ENCODE data around the gene RNF150. TPM values are rescaled to one million over a fixed set of nuclear protein-coding genes. Genes with fewer than 3 reads are reported as not detected.
"Not testable (repeated sequence)": the region's sequence is repeated elsewhere in the genome, so short reads cannot be mapped to it uniquely, and the experiment has no call there.

The RNF150 gene
- 53.3 TPM for total RNA-seq
- long read RNA-seq, full-length matches to known transcripts: 16 of 48 reads
- long read RNA-seq, partial matches to known transcripts: 8 of 48 reads
- long read RNA-seq, other reads (novel, unspliced or antisense): 24 of 48 reads

DNA sequence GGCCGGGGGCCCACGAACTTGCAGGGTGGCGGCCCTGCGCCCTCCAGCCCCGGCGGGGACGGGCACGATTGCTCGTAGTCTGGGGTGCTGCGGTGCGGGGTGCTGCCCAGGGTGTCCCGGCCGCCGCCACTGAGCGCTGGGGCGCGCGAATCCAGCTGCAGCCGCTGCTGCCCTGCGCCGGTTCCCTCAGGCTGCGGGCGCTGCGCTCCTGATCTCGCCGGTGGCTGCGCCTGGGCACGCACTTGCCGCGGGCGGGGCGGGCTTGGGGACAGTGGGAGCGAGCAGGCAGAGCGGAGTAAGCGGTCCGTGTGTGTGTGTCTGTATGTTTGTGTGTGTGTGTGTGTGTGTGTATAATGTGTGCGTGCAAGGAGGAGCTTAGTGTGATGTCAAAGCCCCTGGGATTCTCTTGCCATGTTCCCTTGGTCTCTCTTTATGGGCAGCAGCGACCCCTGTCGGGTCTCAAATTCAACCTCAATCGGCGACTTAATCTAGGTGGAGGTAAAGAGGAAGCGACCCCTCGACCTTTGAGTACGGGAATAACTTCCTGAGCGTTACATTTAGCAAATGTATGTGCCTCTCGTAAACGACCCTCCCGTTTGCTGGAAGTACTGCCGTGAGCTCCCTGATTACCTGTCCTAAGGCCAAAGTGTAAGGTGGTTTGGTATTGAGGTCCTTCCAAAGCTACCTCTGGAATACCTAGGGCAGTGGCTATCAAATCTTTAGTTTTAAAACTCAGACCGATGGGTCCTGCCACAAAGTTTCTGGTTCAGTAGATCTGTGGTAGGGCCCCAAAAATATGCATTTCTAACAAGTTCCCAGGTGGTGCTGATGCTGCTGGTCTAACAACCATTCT lies at the start of gene RNF150:
TSS of gene RNF150 (minus strand) at position 324 of the 853 bp plus-strand sequence.
- peak; percentile 83 for ATAC-seq (ENCODE audit: poor library complexity)
- intact Hi-C loops (cut with DNase I): loop anchor here (2.0 to 10.0 kb wide), 3 partner anchors 136 to 609 kb away; partner anchors contain the start of gene ELMOD2

GRCh38 chr4:141180991-141181761 lies 47.9 kb upstream of the RNF150 start:
- no peak for DNase-seq
- intact Hi-C loops (cut with DNase I): no loop called here
- ATAC-seq (ENCODE audit: poor library complexity): no peak

More for the DNA sequence above, at the start of gene RNF150:
- DNase-seq: peak; percentile 79

GRCh38 chr4:141179474-141180373 lies 46.5 kb upstream of the RNF150 start:
- DNase-seq (no peak), ATAC-seq (ENCODE audit: poor library complexity) (no peak)
- intact Hi-C loops (cut with DNase I): no loop called here

GRCh38 chr4:141177171-141177570 lies 43.9 kb upstream of the RNF150 start:
- intact Hi-C loops (cut with DNase I): no loop called here
- no peak for ATAC-seq (ENCODE audit: poor library complexity)
- no peak for DNase-seq

GRCh38 chr4:141174457-141174856 lies 41.2 kb upstream of the RNF150 start:
- DNase-seq (no peak), ATAC-seq (ENCODE audit: poor library complexity) (no peak)
- intact Hi-C loops (cut with DNase I): no loop called here

GRCh38 chr4:141170671-141171070 lies 37.4 kb upstream of the RNF150 start:
- intact Hi-C loops (cut with DNase I): no loop called here
- DNase-seq: no peak
- ATAC-seq (ENCODE audit: poor library complexity): no peak

GRCh38 chr4:141169391-141169790 lies 36.1 kb upstream of the RNF150 start:
- intact Hi-C loops (cut with DNase I): loop anchor here (10.0 kb wide), 1 partner anchor 1665 kb away; no protein-coding TSS in a partner anchor
- no peak for DNase-seq
- ATAC-seq (ENCODE audit: poor library complexity): no peak

DNA sequence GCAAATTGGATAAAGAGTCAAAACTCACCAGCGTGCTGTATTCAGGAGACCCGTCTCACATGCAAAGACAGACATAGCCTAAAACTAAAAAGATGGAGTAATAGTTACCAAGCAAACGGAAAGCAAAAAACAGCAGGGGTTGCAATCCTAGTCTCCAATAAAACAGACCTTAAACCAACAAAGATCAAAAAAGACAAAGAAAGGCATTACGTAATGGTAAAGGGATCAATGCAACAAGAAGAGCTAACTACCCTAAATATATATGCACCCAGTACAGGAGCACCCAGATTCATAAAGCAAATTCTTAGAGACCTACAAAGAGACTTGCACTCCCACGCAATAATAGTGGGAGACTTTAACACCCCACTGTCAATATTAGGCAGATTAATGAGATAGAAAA lies 31.7 kb upstream of the RNF150 start:
- DNase-seq; ATAC-seq (ENCODE audit: poor library complexity): not testable (repeated sequence)
- intact Hi-C loops (cut with DNase I): loop anchor here (10.0 kb wide), 1 partner anchor 1670 kb away; no protein-coding TSS in a partner anchor

GRCh38 chr4:141159027-141159426 lies 25.8 kb upstream of the RNF150 start:
- ATAC-seq (ENCODE audit: poor library complexity): peak; percentile 16
- intact Hi-C loops (cut with DNase I): loop anchor here (10.0 kb wide), 1 partner anchor 146 kb away; no protein-coding TSS in a partner anchor

DNA sequence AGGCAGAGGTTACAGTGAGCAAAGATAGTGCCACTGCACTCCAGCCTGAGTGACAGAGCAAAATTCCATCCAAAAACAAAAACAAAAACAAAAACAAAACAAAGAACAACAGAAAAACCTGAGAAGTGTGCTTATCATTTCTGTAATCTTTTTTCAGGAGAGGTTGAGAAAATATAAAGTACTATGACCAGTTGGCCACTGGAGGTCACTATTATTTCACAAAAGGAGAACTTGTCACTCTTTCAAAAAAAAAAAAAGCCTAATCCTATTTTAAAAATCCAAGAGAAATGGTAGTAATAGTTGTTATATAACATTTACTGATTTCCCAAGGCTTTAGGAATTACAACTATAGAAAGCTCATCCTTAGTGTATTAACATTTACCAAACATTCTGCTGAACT lies 24.9 kb upstream of the RNF150 start:
- intact Hi-C loops (cut with DNase I): loop anchor here (10.0 kb wide), 1 partner anchor 147 kb away; no protein-coding TSS in a partner anchor
- DNase-seq (no peak), ATAC-seq (ENCODE audit: poor library complexity) (no peak)

More at GRCh38 chr4:141159027-141159426, 25.8 kb upstream of the RNF150 start:
- DNase-seq: no peak

GRCh38 chr4:141155586-141155985 lies 22.3 kb upstream of the RNF150 start:
- DNase-seq (no peak), ATAC-seq (ENCODE audit: poor library complexity) (no peak)
- intact Hi-C loops (cut with DNase I): loop anchor here (10.0 kb wide), 1 partner anchor 149 kb away; no protein-coding TSS in a partner anchor

DNA sequence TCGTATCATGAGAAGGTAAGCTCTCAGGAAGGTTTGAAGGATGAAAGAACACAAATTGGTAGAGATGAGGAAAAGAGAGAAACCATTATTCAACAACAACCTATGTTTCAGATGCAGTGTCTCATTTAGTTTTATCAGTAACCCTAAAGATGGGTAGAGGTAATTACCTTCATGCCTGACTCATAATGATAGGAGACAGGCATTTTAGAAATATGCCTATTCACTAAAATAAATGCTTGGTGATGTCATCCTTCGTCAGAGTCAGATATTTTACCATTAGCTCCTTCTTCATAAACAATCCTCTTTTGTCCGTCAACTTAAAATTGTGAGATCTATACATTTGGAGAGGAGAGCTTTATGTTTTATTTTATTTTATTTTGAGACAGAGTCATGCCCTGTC lies 21.5 kb upstream of the RNF150 start:
- ATAC-seq (ENCODE audit: poor library complexity) (no peak), DNase-seq (no peak)
- intact Hi-C loops (cut with DNase I): loop anchor here (10.0 kb wide), 1 partner anchor 150 kb away; no protein-coding TSS in a partner anchor

GRCh38 chr4:141153751-141154510 lies 20.7 kb upstream of the RNF150 start:
- no peak for DNase-seq
- peak; percentile 84 for ATAC-seq (ENCODE audit: poor library complexity)
- intact Hi-C loops (cut with DNase I): loop anchor here (10.0 kb wide), 1 partner anchor 151 kb away; no protein-coding TSS in a partner anchor

- intact Hi-C loops (cut with DNase I): no loop called here
- DNase-seq: no peak
- ATAC-seq (ENCODE audit: poor library complexity): no peak
Measured at GRCh38 chr4:141144207-141144606, 10.9 kb upstream of the RNF150 start.

DNA sequence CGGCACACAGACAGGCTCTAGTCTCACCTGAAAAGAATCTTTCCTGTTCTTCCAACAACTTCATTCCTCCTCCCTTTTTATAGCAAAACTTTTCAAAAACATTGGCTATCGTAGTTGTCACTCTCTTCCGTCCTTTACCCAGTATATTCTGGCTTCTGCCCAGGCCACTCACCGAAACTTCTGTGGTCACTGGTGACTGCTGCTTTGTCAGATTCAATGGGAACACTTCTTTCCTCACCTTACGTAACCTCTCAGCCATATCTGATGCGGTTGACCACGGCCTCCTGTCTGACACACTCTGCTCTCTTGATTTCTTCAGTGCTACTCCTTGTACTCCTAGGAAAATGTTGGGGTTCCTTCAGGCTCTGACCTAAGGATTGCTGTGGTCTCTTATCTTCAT lies 9.2 kb upstream of the RNF150 start:
- peak; percentile 55 for ATAC-seq (ENCODE audit: poor library complexity)
- intact Hi-C loops (cut with DNase I): no loop called here
- no peak for DNase-seq

GRCh38 chr4:141140391-141141200 lies 7.3 kb upstream of the RNF150 start:
- intact Hi-C loops (cut with DNase I): no loop called here
- no peak for ATAC-seq (ENCODE audit: poor library complexity)

More at GRCh38 chr4:141140391-141141200, 7.3 kb upstream of the RNF150 start:
- no peak for DNase-seq
